Anterior cingulate cortex (tissue), 58 donors: Measurements from ENCODE around the gene HS3ST6.
"Not testable (repeated sequence)": the region's sequence is repeated elsewhere in the genome, so short reads cannot be mapped to it uniquely, and the experiment has no call there.

Source experiments
- DNase-seq, 58 donors: peaks; one replicate each; lab custom pipeline; 2025; lab: John Stamatoyannopoulos, UW

Gene HS3ST6

DNA sequence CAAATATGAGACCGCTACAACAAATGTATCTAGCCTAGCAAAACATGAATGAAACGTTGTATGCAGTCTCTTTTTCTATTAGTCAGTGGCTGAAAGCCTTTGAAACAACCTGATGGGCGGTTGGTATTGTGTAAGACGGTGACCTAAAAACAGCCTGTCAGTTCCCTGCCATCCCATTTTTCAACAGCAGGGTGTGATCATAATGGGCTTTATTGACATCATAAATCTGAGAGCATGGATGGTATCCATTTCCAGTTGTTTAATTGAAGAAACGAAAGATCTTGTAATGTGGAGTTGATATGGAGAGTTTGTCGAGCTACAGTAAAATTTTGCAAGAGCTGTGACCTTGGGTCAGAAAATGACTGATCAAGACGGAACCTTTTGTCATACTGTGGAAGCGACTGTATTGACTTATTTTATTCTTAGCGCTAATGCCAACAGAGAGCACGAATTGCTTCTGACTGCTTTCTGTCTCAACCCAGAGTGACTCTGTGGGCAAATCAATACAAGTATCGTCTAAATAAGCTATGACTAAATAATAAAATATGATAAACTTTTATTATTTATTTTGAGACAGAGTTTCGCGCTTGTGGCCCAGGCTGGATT lies 34.0 kb downstream of the HS3ST6 start:
- no peak for DNase-seq

DNA sequence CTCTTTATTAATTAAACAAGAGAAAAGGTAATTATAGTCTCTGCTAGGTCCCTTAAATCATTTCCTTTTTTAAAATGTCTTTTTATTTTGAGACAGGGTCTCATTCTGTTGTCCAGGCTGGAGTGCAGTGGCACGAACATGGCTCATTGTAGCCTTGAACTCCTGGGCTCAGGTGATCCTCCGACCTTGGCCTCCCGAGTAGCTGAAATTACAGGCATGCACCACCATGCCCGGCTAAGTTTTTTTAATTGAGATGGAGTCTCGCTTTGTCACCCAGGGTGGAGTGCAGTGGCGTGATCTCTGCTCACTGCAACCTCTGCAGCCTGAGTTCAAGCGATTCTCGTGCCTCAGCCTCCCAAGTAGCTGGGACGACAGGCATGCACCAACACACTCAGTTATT lies 37.0 kb downstream of the HS3ST6 start:
- DNase-seq = not testable (repeated sequence)

DNA sequence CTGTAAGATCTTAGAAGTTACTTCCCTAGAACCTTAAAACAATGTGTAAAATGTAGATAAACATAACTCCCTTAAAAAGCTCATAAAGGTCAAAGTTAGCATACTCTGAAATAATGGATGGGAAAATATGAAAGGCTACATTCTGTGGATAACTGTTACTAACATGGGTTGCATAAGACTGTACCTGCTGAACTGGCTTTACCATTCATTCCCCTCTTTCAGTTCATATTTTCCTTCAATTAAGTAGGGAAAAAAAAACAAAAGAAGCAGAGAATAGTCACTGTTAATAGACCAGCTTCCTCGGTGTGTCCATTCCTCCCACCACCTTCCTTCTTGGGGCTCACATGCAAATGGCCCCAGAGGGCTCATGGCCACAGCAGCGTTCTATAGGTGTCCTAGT lies 38.7 kb downstream of the HS3ST6 start:
- no peak for DNase-seq

DNA sequence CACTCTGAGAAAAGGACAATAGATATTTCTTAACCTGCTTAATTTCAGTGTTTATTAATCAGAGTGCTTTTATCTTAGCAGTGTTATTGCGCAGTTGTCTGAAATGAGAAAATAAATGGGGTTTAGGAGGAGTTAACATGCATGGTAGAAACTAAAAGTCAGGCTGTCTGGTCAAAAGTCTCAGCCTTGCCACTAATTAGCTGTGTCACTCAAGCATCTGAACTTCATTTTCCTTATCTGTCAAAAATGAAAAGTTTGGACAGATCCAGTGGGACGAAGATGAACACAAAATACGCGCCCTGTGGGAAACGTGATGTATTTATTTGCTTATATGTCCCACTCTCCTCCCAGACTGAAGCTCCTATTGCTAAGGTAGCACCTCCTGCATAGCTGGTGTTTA lies 40.0 kb downstream of the HS3ST6 start:
- DNase-seq = no peak

DNA sequence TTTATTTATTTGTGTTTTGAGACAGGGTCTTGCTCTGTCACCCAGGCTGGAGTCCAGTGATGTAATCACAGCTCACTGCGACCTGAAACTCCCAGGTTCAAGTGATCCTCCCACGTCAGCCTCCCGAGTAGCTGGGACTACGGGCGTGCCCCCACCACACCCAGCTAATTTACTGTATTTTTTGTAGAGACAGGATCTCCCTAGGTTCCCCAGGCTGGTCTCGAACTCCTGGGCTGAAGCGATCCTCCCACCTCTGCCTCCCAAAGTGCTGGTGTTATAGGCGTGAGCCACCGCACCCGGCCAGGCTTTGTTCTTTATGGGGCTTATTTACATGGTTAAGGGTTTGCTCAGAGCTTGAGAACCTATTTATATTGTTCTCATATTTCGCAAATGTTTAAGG lies 40.4 kb downstream of the HS3ST6 start:
- no peak for DNase-seq

DNA sequence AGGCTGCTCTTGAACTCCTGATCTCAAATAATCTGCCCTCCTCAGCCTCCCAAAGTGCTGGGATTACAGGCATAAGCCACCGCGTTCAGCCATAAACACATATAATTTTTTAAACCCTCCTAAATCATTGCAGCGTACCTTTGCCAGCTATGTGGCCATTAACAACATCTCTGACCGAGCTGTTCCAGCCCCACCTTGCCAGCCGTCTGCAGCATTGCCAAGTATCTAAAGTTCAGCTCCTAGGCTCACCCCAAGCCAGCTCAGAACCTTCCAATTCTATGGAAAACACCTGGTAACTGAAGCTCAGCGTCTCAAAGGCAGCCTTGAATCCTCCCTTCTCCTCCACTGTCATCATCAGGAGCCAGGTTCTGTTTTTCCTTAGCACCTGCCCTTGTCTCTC lies 41.1 kb downstream of the HS3ST6 start:
- DNase-seq = no peak

DNA sequence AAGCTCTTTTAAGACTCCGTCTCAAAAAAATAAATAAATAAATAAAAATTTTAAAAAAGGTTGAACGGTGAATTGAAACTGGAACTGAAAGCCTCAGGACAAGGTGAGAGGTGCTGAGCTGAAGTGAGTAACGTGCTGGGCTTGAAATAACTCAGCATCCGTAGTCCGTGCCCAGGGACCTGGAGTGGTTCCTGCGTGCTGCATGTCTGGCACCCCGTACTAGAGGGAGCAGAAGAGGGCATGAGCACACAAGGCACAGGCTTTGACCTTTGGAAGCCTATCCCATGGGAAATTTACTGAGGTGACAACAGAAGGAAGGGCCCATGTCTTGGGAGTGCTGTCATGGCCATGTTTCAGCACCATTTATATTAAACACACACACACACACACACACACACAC lies 41.7 kb downstream of the HS3ST6 start:
- DNase-seq = no peak

DNA sequence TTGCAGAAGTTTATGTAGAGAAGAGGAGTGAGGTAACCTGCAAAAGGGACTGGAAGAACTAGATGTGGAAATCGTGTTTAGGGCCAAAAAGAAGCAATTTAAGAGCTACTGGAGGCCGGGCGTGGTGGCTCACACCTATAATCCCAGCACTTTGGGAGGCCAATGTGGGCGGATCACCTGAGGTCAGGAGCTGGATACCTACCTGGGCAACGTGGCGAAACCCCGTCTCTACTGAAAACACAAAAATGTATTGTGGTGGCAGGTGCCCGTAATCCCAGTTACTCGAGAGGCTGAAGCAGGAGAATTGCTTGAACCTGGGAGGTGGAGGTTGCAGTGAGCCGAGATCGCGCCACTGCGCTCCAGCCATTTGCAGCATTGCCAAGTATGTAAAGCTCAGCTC lies 42.1 kb downstream of the HS3ST6 start:
- not testable (repeated sequence) for DNase-seq

DNA sequence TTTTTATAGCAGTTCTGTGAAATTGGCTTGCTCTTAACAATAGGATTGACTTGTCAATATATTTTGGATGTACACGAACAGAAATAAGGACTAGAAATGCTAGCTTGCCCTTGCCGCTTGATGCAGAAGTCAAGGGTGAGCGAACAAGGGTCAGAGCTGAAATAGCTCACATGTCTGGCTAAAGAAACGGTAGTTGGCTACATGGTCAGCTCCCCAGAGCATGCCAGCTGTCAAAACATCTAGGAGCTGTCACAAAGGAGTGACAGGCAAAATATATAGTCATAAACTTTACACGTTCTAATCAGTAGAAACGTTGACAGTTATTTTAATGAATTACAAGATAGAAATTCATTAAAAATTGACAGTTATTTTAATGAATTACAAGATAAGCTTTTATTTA lies 43.4 kb downstream of the HS3ST6 start:
- DNase-seq = no peak

DNA sequence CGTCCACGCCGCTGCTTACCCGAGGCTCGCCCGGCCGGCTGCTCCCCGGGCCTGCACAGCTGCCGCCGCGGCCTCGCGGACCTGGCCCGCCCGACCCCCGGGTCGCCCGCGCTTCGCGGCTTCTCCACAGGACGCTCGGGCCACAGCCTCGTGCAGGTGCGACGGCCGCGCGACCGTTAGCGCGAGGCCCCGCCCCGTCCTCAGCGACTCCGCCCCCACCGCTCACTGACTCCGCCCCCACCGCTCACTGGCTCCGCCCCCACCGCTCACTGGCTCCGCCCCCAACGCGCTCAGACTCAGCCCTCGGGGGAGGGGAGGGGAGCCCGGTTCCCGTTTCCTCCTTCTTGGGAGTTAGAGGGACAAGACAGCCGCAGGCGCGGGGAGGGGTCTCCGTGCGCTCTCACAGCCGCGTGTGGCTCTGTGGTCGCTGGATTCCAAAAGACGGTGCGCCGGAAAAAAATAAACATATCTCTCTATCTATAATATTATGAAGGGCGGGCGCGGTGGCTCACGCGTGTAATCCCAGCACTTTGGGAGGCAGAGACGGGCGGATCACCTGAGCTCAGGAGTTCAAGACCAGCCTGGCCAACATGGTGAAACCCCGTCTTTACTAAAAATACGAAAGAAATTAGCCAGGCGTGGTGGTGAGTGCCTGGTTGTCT lies 46.1 kb downstream of the HS3ST6 start, which contains the start of gene MEIOB:
Gene MEIOB (minus strand): TSS at position 191 of the 662 bp plus-strand sequence. CDS start 3,989 bp downstream, outside the sequence.
- DNase-seq = peak in 8 of 58 donors; percentile 2 to 29 (median 8)

DNA sequence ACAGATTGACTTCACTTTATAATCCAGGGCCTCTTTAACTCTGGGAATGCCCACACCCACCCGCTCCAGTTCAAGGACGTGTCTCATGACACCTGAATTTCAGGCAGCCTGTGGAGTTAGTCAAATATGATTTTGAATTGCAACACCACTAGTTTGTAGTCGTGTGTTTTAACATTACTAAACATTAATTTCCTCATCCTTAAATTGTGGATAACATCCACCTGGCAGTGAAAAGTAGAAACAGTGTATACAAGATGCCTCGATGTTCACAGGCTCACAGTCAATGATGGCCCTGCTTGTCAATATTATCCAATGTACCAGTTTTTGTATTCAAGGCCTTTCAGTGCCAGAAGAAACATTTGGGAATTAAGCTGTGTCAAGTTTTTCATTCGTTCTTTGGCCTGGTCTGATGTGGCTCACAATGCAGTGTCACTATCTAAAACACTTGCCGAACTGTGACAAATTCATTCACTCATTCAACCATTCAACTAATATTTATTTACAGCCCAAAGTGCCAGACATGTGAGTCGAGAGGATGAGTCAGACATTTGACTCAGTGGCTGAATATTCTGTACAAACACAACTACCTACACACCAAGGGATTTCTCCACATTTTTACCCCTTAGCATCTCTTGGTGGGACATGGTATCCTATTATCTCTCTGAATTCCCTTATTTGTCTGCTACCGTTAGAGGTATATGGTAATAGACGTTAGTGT lies 47.7 kb downstream of the HS3ST6 start:
- DNase-seq = no peak

DNA sequence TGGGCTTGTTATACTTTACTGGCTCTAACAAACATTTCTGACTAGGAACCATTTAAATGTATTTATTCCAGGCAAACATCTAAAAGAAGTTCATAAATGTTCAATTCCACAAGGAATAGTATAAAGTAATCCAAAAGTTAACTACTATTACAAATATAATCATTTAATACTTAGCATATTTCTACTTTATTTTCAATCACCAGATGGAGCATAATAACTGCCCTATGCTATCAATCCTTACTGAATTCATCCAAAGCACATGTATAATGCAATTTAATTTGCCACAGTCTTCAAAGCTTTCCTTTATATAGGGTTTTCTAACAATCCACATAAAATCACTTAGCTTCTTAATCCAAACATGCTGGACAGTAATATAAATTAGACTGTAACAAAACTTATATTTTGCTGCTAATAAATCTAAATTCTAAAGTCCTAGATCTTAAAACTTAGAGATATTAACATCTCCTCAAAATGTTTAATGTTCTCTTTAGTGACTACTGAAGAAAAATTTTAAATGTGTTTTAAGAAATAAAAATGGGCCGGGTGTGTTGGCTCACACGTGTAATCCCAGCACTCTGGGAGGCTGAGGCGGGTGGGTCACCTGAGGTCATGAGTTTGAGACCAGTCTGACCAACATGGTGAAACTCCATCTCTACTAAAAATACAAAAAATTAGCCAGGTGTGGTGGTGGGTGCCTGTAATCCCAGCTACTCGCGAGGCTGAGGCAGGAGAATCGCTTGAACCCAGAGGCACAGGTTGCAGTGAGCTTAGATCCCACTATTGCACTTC lies 52.1 kb downstream of the HS3ST6 start:
- no peak for DNase-seq

DNA sequence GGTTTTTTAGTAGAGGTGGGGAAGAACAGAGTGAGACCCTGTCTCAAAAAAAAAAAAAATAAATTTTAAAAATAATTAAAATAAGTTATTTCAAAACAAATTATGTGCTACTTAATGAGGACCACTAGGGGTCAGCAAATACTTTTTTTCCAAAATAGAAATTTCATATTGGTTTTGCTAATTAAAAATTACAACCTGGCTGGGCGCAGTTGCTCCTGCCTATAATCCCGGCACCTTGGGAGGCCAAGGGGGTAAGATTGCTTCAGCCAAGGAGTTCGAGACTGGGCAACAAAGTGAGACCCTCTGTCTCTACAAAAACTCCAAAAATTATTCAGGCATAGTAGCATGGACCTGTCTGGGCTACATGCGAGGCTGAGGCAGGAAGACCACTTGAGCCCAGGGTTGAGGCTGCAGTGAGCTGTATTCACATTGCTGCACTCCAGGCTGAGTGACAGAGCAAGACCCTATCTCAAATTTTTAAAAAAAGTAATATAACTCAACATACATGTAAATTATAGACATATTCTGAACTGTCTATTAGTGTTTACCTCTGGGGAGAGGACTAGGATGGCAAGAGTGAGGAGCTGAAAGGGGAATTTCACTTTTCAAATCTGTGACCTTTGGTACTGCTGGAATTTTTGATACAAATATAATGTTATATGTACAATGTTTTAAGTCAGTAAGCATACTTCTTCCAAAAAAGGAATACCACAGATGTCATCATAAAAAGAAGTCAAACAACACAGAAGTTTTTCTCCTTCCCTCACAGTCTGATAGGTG lies 54.3 kb downstream of the HS3ST6 start:
- DNase-seq = no peak

DNA sequence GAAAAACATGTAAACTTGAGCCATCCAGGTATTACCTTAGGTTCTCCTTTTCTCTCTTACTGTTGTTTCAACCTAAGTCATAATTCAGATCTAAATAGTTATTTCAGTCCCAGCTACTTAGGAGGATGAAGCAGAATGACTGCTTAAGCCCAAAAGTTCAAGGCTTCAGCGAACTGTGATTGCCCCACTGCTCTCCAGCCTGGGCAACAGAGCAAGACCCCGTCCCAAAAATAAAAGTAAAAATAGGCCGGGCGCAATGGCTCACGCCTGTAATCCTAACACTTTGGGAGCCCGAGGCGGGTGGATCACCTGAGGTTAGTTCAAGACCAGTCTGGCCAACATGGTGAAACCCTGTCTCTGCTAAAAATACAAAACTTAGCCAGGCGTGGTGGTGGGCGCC lies 55.8 kb downstream of the HS3ST6 start:
- no peak for DNase-seq

DNA sequence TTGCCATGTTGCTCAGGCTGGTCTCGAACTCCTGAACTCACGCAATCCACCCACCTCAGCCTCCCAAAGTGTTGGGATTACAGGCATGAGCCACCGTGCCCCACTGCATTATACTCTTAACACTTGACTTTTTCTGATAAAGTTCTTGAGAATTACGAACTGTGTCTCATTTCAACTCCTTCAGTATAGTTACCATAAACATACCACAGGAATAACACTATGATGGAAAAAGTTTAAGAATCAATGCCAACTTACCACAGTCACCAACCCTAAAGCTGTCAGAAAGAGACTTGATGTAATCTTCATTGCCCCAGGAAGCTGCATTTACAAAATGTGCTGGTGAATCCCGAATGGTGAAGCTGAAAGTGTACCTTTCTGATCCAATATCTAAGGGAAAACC lies 56.5 kb downstream of the HS3ST6 start:
- DNase-seq = no peak
